Central memory CD8-positive, alpha-beta T cell (primary cell): ENCODE measurements around the gene CSRNP3.

Experiments used
- ATAC-seq: fragments of 150-1000 bp; cut with Tn5 transposase; replicated peaks from 2 replicates; pipeline ENCODE4 v1.10.0; 2022; ENCODE audit warnings: mild to moderate bottlenecking, moderate FRiP score, moderate number of reproducible peaks; ENCODE audit not compliant: poor library complexity, severe bottlenecking; ENCODE audit errors: extremely low read depth
- DNase-seq, 2 donors: peaks; one replicate each; pipeline ENCODE4 v3.0.0; 2021; ENCODE audit warnings: low spot score in 2 of 2
- H3K27ac Mint-ChIP-seq: one replicate; pipeline ENCODE4 v1.8.0; 2022; ENCODE audit warnings: low read depth, mild to moderate bottlenecking, moderate library complexity, mixed read lengths
- H3K27me3 Mint-ChIP-seq: one replicate; pipeline ENCODE4 v1.8.0; 2022; ENCODE audit warnings: mixed read lengths
- H3K36me3 Mint-ChIP-seq: one replicate; pipeline ENCODE4 v1.8.0; 2022; ENCODE audit warnings: mild to moderate bottlenecking, moderate library complexity, mixed read lengths; ENCODE audit not compliant: insufficient read depth
- H3K4me1 Mint-ChIP-seq: one replicate; pipeline ENCODE4 v1.8.0; 2022; ENCODE audit warnings: mixed read lengths
- H3K4me3 Mint-ChIP-seq: one replicate; pipeline ENCODE4 v1.8.0; 2022; ENCODE audit warnings: mild to moderate bottlenecking, moderate library complexity, mixed read lengths
- H3K9me3 Mint-ChIP-seq: one replicate; pipeline ENCODE4 v1.8.0; 2022; ENCODE audit warnings: mixed read lengths

The CSRNP3 gene

GRCh38 chr2:165448406-165448805 lies 21.1 kb upstream of the CSRNP3 start:
- Mint-ChIP-seq H3K4me1 (no peaks in the 10 kb centered on the region), H3K9me3 (no peaks in the 10 kb centered on the region), H3K27me3 (peaks cover 39% of the 10 kb centered on the region), H3K4me3 (no peak overlapping the region), H3K27ac (no peak overlapping the region), H3K36me3 (peaks cover 2% of the 10 kb centered on the region)
- ATAC-seq (no peak), DNase-seq (no peak)

- Mint-ChIP-seq H3K9me3 (no peaks in the 10 kb centered on the region), H3K27me3 (peaks cover 40% of the 10 kb centered on the region), H3K36me3 (peaks cover 2% of the 10 kb centered on the region), H3K4me3 (no peak overlapping the region), H3K27ac (no peak overlapping the region), H3K4me1 (no peaks in the 10 kb centered on the region)
- ATAC-seq (no peak), DNase-seq (no peak)
These were observed 19.3 kb upstream of the CSRNP3 start for GRCh38 chr2:165450156-165450555.

GRCh38 chr2:165452327-165452726 lies 17.2 kb upstream of the CSRNP3 start:
- ATAC-seq (no peak), DNase-seq (no peak)
- Mint-ChIP-seq H3K27me3 (peaks cover 40% of the 10 kb centered on the region), H3K9me3 (no peaks in the 10 kb centered on the region), H3K27ac (no peak overlapping the region), H3K36me3 (peaks cover 2% of the 10 kb centered on the region), H3K4me1 (no peaks in the 10 kb centered on the region), H3K4me3 (no peak overlapping the region)

GRCh38 chr2:165453561-165454094 lies 15.9 kb upstream of the CSRNP3 start:
- Mint-ChIP-seq H3K4me1 (no peaks in the 10 kb centered on the region), H3K36me3 (peaks cover 2% of the 10 kb centered on the region), H3K27me3 (peaks cover 40% of the 10 kb centered on the region), H3K9me3 (no peaks in the 10 kb centered on the region), H3K4me3 (no peak overlapping the region), H3K27ac (no peak overlapping the region)
- DNase-seq = no peak
- ATAC-seq = no peak

GRCh38 chr2:165454905-165455304 lies 14.6 kb upstream of the CSRNP3 start:
- no peak for ATAC-seq
- no peaks in the 10 kb centered on the region for H3K9me3 Mint-ChIP-seq
- no peak for DNase-seq
- H3K27me3 Mint-ChIP-seq = peaks cover 31% of the 10 kb centered on the region
- H3K4me1 Mint-ChIP-seq = no peaks in the 10 kb centered on the region
- no peaks in the 10 kb centered on the region for H3K36me3 Mint-ChIP-seq
- no peak overlapping the region for H3K4me3 Mint-ChIP-seq
- H3K27ac Mint-ChIP-seq = no peak overlapping the region

- no peaks in the 10 kb centered on the region for H3K4me1 Mint-ChIP-seq
- ATAC-seq (no peak), DNase-seq (no peak)
- H3K36me3 Mint-ChIP-seq = no peaks in the 10 kb centered on the region
- H3K27ac Mint-ChIP-seq = no peak overlapping the region
- H3K4me3 Mint-ChIP-seq = no peak overlapping the region
- peaks cover 26% of the 10 kb centered on the region for H3K27me3 Mint-ChIP-seq
- H3K9me3 Mint-ChIP-seq = no peaks in the 10 kb centered on the region
These were observed 13.5 kb upstream of the CSRNP3 start for GRCh38 chr2:165456027-165456426.

GRCh38 chr2:165462443-165462842 lies 7.1 kb upstream of the CSRNP3 start:
- Mint-ChIP-seq H3K4me1 (no peaks in the 10 kb centered on the region), H3K27ac (no peak overlapping the region), H3K9me3 (no peaks in the 10 kb centered on the region), H3K4me3 (no peak overlapping the region), H3K27me3 (no peaks in the 10 kb centered on the region), H3K36me3 (peaks cover 2% of the 10 kb centered on the region)
- ATAC-seq (no peak), DNase-seq (no peak)

GRCh38 chr2:165466386-165466785 lies 3.1 kb upstream of the CSRNP3 start:
- H3K9me3 Mint-ChIP-seq = no peaks in the 10 kb centered on the region

GRCh38 chr2:165467921-165468320 lies 1.6 kb upstream of the CSRNP3 start:
- H3K9me3 Mint-ChIP-seq = no peaks in the 10 kb centered on the region
- no peak overlapping the region for H3K4me3 Mint-ChIP-seq
- ATAC-seq (no peak), DNase-seq (no peak)
- H3K27me3 Mint-ChIP-seq = peaks cover 10% of the 10 kb centered on the region
- H3K36me3 Mint-ChIP-seq = peaks cover 4% of the 10 kb centered on the region
- H3K4me1 Mint-ChIP-seq = no peaks in the 10 kb centered on the region
- H3K27ac Mint-ChIP-seq = no peak overlapping the region

More at GRCh38 chr2:165466386-165466785, 3.1 kb upstream of the CSRNP3 start:
- Mint-ChIP-seq H3K27ac (no peak overlapping the region), H3K4me3 (no peak overlapping the region), H3K4me1 (no peaks in the 10 kb centered on the region), H3K36me3 (peaks cover 4% of the 10 kb centered on the region), H3K27me3 (peaks cover 10% of the 10 kb centered on the region)
- DNase-seq (no peak), ATAC-seq (no peak)

- no peak overlapping the region for H3K4me3 Mint-ChIP-seq
- H3K27me3 Mint-ChIP-seq = peaks cover 10% of the 10 kb centered on the region
- no peak overlapping the region for H3K27ac Mint-ChIP-seq
- DNase-seq (no peak), ATAC-seq (no peak)
- no peaks in the 10 kb centered on the region for H3K9me3 Mint-ChIP-seq
- H3K36me3 Mint-ChIP-seq = peaks cover 2% of the 10 kb centered on the region
- no peaks in the 10 kb centered on the region for H3K4me1 Mint-ChIP-seq
These were observed 863 bp downstream of the CSRNP3 start for GRCh38 chr2:165470361-165470760.

GRCh38 chr2:165471349-165471950 lies 2.0 kb downstream of the CSRNP3 start:
- no peaks in the 10 kb centered on the region for H3K9me3 Mint-ChIP-seq
- no peak for ATAC-seq
- DNase-seq = no peak
- no peak overlapping the region for H3K27ac Mint-ChIP-seq
- H3K36me3 Mint-ChIP-seq = peaks cover 2% of the 10 kb centered on the region
- H3K27me3 Mint-ChIP-seq = peaks cover 10% of the 10 kb centered on the region
- H3K4me1 Mint-ChIP-seq = no peaks in the 10 kb centered on the region
- H3K4me3 Mint-ChIP-seq = no peak overlapping the region

GRCh38 chr2:165472922-165473321 lies 3.4 kb downstream of the CSRNP3 start:
- DNase-seq = no peak
- Mint-ChIP-seq H3K9me3 (no peaks in the 10 kb centered on the region), H3K27ac (no peak overlapping the region), H3K4me3 (no peak overlapping the region), H3K36me3 (peaks cover 2% of the 10 kb centered on the region), H3K27me3 (peaks cover 14% of the 10 kb centered on the region), H3K4me1 (no peaks in the 10 kb centered on the region)
- no peak for ATAC-seq

GRCh38 chr2:165474619-165475276 lies 5.2 kb downstream of the CSRNP3 start:
- Mint-ChIP-seq H3K27ac (no peak overlapping the region), H3K36me3 (no peaks in the 10 kb centered on the region), H3K4me3 (no peak overlapping the region), H3K27me3 (peaks cover 14% of the 10 kb centered on the region), H3K4me1 (no peaks in the 10 kb centered on the region), H3K9me3 (no peaks in the 10 kb centered on the region)
- no peak for ATAC-seq
- no peak for DNase-seq
